HEK293 (cell line): ENCODE measurements around the gene SYTL2.

Experiments used
- CTCF ChIA-PET: fragments of 350-600 bp; formaldehyde crosslinking; extraction: SDS; loops from one replicate; lab custom pipeline; 2021; ENCODE audit warnings: antibody characterized with exemption; lab: Yijun Ruan, JAX
- POLR2A ChIA-PET: fragments of 300-600 bp; formaldehyde crosslinking; extraction: SDS; loops from one replicate; lab custom pipeline; 2020; ENCODE audit warnings: antibody characterized with exemption, inconsistent platforms; lab: Yijun Ruan, JAX
- H3K27ac ChIP-seq: fragments of 200-500 bp; sonication (Bioruptor generic); 2 replicates; pipeline ENCODE4 v1.5.1; 2014; ENCODE audit warnings: low read depth, low read length, control low read depth, inconsistent platforms; ENCODE audit errors: extremely low read depth
- H3K36me3 ChIP-seq, 2 experiments: fragments of 200-500 bp in 1 of 2; sonication (Bioruptor generic) in 1 of 2; 1 replicate in 1 of 2; 2 replicates in 1 of 2; pipeline ENCODE4 v1.5.1; 2014 to 2017; ENCODE audit warnings: inconsistent platforms in 2 of 2, low read length in 2 of 2; ENCODE audit not compliant: control insufficient read depth in 2 of 2, insufficient read depth in 1 of 2
- H3K4me1 ChIP-seq: fragments of 200-500 bp; sonication (Bioruptor generic); 2 replicates; pipeline ENCODE4 v1.5.1; 2014; ENCODE audit warnings: mild to moderate bottlenecking, low read length, inconsistent platforms; ENCODE audit not compliant: control insufficient read depth, insufficient read depth
- H3K4me3 ChIP-seq: 2 replicates; pipeline ENCODE4 v1.5.1; 2011; ENCODE audit warnings: low read depth, mild to moderate bottlenecking, control low read depth, low read length, moderate library complexity
- H3K9me3 ChIP-seq: fragments of 200-500 bp; sonication (Bioruptor generic); 2 replicates; pipeline ENCODE4 v1.5.1; 2014; ENCODE audit warnings: low read depth, low read length, inconsistent platforms; ENCODE audit not compliant: control insufficient read depth, insufficient read depth
- ELK4 ChIP-seq: IDR thresholded peaks from 2 replicates; pipeline ENCODE4 v1.6.1; 2011; ENCODE audit warnings: mild to moderate bottlenecking, low read depth, low read length, borderline replicate concordance
- GLI4 ChIP-seq: fragments of 450-650 bp; formaldehyde crosslinking; IDR thresholded peaks from 2 replicates; pipeline ENCODE4 v1.5.1; 2016; ENCODE audit warnings: missing biosample characterization, missing genetic modification characterization
- KLF16 ChIP-seq: fragments of 450-650 bp; formaldehyde crosslinking; IDR thresholded peaks from 2 replicates; pipeline ENCODE4 v1.5.1; 2017; ENCODE audit warnings: missing biosample characterization, missing genetic modification characterization
- PRDM1 ChIP-seq: fragments of 450-650 bp; formaldehyde crosslinking; IDR thresholded peaks from 2 replicates; pipeline ENCODE4; 2016; ENCODE audit warnings: missing biosample characterization, missing genetic modification characterization
- SALL2 ChIP-seq: fragments of 450-650 bp; formaldehyde crosslinking; IDR thresholded peaks from 2 replicates; pipeline ENCODE4 v1.5.0; 2017; ENCODE audit warnings: missing biosample characterization, mild to moderate bottlenecking, missing genetic modification characterization, borderline replicate concordance
- SCRT2 ChIP-seq: fragments of 450-650 bp; formaldehyde crosslinking; IDR thresholded peaks from 2 replicates; pipeline ENCODE4 v1.5.1; 2016; ENCODE audit warnings: missing biosample characterization, missing genetic modification characterization
- WT1 ChIP-seq: fragments of 450-650 bp; formaldehyde crosslinking; IDR thresholded peaks from 2 replicates; pipeline ENCODE4 v1.5.1; 2016; ENCODE audit warnings: missing biosample characterization, missing genetic modification characterization
- ZFP3 ChIP-seq: fragments of 450-650 bp; formaldehyde crosslinking; IDR thresholded peaks from 2 replicates; pipeline ENCODE4 v1.5.1; 2016; ENCODE audit warnings: low read depth, missing biosample characterization, missing genetic modification characterization
- ZNF157 ChIP-seq: fragments of 450-650 bp; formaldehyde crosslinking; IDR thresholded peaks from 2 replicates; pipeline ENCODE4 v1.5.1; 2016; ENCODE audit warnings: missing biosample characterization, missing genetic modification characterization
- ZNF174 ChIP-seq: fragments of 450-650 bp; formaldehyde crosslinking; IDR thresholded peaks from 2 replicates; pipeline ENCODE4 v1.5.0; 2017; ENCODE audit warnings: missing biosample characterization, mild to moderate bottlenecking, missing genetic modification characterization
- ZNF335 ChIP-seq: fragments of 450-650 bp; formaldehyde crosslinking; conservative IDR thresholded peaks from 2 replicates; pipeline ENCODE4 v1.5.1; 2016; ENCODE audit warnings: missing biosample characterization, missing genetic modification characterization
- ZNF350 ChIP-seq: fragments of 450-650 bp; formaldehyde crosslinking; IDR thresholded peaks from 2 replicates; pipeline ENCODE4 v1.5.0; 2017; ENCODE audit warnings: missing biosample characterization, mild to moderate bottlenecking, missing genetic modification characterization
- ZNF354C ChIP-seq: fragments of 450-650 bp; formaldehyde crosslinking; IDR thresholded peaks from 2 replicates; pipeline ENCODE4 v1.5.1; 2016; ENCODE audit warnings: missing biosample characterization, missing genetic modification characterization, low read depth, borderline replicate concordance
- ZNF391 ChIP-seq: fragments of 450-650 bp; formaldehyde crosslinking; IDR thresholded peaks from 2 replicates; pipeline ENCODE4 v1.5.1; 2016; ENCODE audit warnings: low read depth, missing biosample characterization, missing genetic modification characterization, borderline replicate concordance
- ZNF423 ChIP-seq: fragments of 450-650 bp; formaldehyde crosslinking; IDR thresholded peaks from 2 replicates; pipeline ENCODE4 v1.5.1; 2016; ENCODE audit warnings: missing biosample characterization, missing genetic modification characterization
- ZNF530 ChIP-seq: fragments of 450-650 bp; formaldehyde crosslinking; IDR thresholded peaks from 2 replicates; pipeline ENCODE4 v1.5.1; 2016; ENCODE audit warnings: low read depth, missing biosample characterization, missing genetic modification characterization
- ZNF580 ChIP-seq: fragments of 450-650 bp; formaldehyde crosslinking; IDR thresholded peaks from 2 replicates; pipeline ENCODE4 v1.5.1; 2016; ENCODE audit warnings: missing biosample characterization, missing genetic modification characterization
- ZNF585B ChIP-seq: fragments of 450-650 bp; formaldehyde crosslinking; IDR thresholded peaks from 2 replicates; pipeline ENCODE4 v1.5.1; 2016; ENCODE audit warnings: missing biosample characterization, missing genetic modification characterization
- ZNF610 ChIP-seq: fragments of 450-650 bp; formaldehyde crosslinking; IDR thresholded peaks from 2 replicates; pipeline ENCODE4 v1.5.1; 2016; ENCODE audit warnings: missing biosample characterization, missing genetic modification characterization, borderline replicate concordance
- ZNF791 ChIP-seq: fragments of 450-650 bp; formaldehyde crosslinking; IDR thresholded peaks from 2 replicates; pipeline ENCODE4 v1.5.1; 2016; ENCODE audit warnings: missing biosample characterization, missing genetic modification characterization
- ZNF830 ChIP-seq: fragments of 450-650 bp; IDR thresholded peaks from 2 replicates; pipeline ENCODE4 v1.5.0; 2018; ENCODE audit warnings: missing biosample characterization, missing genetic modification characterization, low read depth, mild to moderate bottlenecking, moderate library complexity
- ZNF837 ChIP-seq: fragments of 450-650 bp; formaldehyde crosslinking; IDR thresholded peaks from 2 replicates; pipeline ENCODE4 v1.5.1; 2016; ENCODE audit warnings: missing biosample characterization, missing genetic modification characterization
- TF ChIP-seq, protein P1 (sequence below): fragments of 450-650 bp; IDR thresholded peaks from 2 replicates; pipeline ENCODE4 v1.5.1; 2018; ENCODE audit warnings: missing biosample characterization, missing genetic modification characterization

Gene SYTL2

GRCh38 chr11:85772695-85773094, 38.2 kb downstream of the SYTL2 start (continued):
- TF ChIP-seq ZNF157 (tag by site-specific recombination) (no peak), ZNF335 (no peak), ZFP3 (tag by site-specific recombination) (no peak), ZNF791 (tag by site-specific recombination) (no peak), ZNF354C (tag by site-specific recombination) (no peak), ZNF530 (tag by site-specific recombination) (no peak), GLI4 (tag by site-specific recombination) (no peak)
- TF ChIP-seq, all 188 proteins: peak for 0

DNA sequence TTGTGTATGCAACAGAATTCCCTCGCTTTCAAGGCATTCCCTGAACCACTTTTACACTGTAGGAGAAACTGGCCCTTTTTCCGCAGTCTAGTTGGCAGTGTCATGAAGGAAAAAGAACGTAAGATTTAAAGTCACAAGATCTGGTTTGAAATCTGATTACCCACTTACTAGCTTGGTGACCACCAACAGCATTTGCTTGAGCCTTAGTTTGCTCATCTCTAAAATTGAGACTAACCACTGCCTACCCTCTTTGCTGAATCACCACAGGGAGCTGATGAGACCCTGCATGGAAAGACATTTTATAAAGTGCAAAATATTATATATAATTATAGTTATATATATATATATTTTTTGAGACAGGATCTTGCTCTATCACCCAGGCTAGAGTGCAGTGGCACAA, 39.4 kb downstream of the SYTL2 start:
- POLR2A ChIA-PET, result no interaction called here
- H3K9me3 ChIP-seq, result no peaks in the 10 kb centered on the region
- no peaks in the 10 kb centered on the region for H3K36me3 ChIP-seq
- H3K4me3 ChIP-seq, result no peak overlapping the region
- TF ChIP-seq ZNF174 (tag by site-specific recombination) (no peak), ZNF423 (tag by site-specific recombination) (no peak)
- H3K27ac ChIP-seq, result no peak overlapping the region
- H3K4me1 ChIP-seq, result no peaks in the 10 kb centered on the region
- CTCF ChIA-PET, result interaction anchor here (1.2 kb wide), 1 partner anchor 27 kb away, joined by 3 read pairs; no protein-coding TSS in a partner anchor

GRCh38 chr11:85769771-85770170, 41.2 kb downstream of the SYTL2 start:
- H3K4me3 ChIP-seq, result no peak overlapping the region
- TF ChIP-seq SALL2 (tag by site-specific recombination), result no peak
- TF ChIP-seq WT1 (tag by site-specific recombination), result no peak
- TF ChIP-seq ZNF837 (tag by site-specific recombination), result no peak
- no peak for TF ChIP-seq ZNF610 (tag by site-specific recombination)
- no peak for TF ChIP-seq ZNF580
- TF ChIP-seq ZNF585B (tag by site-specific recombination), result no peak
- no peak for TF ChIP-seq SCRT2 (tag by site-specific recombination)
- no peak for TF ChIP-seq PRDM1 (tag by site-specific recombination)
- TF ChIP-seq ZNF350 (tag by site-specific recombination), result no peak
- no peak for TF ChIP-seq KLF16
- CTCF ChIA-PET, result no interaction called here
- no peaks in the 10 kb centered on the region for H3K36me3 ChIP-seq
- no peaks in the 10 kb centered on the region for H3K9me3 ChIP-seq
- H3K4me1 ChIP-seq, result no peaks in the 10 kb centered on the region
- no peak overlapping the region for H3K27ac ChIP-seq
- POLR2A ChIA-PET, result no interaction called here

- TF ChIP-seq SCRT2 (tag by site-specific recombination) (no peak), ZNF391 (no peak), ELK4 (no peak), ZNF830 (no peak)
- TF ChIP-seq, protein P1, sequence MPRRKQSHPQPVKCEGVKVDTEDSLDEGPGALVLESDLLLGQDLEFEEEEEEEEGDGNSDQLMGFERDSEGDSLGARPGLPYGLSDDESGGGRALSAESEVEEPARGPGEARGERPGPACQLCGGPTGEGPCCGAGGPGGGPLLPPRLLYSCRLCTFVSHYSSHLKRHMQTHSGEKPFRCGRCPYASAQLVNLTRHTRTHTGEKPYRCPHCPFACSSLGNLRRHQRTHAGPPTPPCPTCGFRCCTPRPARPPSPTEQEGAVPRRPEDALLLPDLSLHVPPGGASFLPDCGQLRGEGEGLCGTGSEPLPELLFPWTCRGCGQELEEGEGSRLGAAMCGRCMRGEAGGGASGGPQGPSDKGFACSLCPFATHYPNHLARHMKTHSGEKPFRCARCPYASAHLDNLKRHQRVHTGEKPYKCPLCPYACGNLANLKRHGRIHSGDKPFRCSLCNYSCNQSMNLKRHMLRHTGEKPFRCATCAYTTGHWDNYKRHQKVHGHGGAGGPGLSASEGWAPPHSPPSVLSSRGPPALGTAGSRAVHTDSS (tag by site-specific recombination), result no peak
- H3K4me1 ChIP-seq, result no peaks in the 10 kb centered on the region
- H3K4me3 ChIP-seq, result no peak overlapping the region
- CTCF ChIA-PET, result no interaction called here
- H3K36me3 ChIP-seq, result no peaks in the 10 kb centered on the region
- no peak overlapping the region for H3K27ac ChIP-seq
- H3K9me3 ChIP-seq, result no peaks in the 10 kb centered on the region
- POLR2A ChIA-PET, result no interaction called here
Measured at GRCh38 chr11:85768473-85769146, 42.3 kb downstream of the SYTL2 start.
